Testis (tissue), 3 donors: ENCODE results near the gene HOXC11. TPM values are rescaled to one million over a fixed set of nuclear protein-coding genes. Genes with fewer than 3 reads are reported as not detected.

Experiments
- DNase-seq: peaks from one replicate; pipeline ENCODE4 v3.0.0-alpha.2; 2019
- H3K27ac ChIP-seq, 2 donors: fragments of 200-600 bp; sonication (generic); one replicate each; pipeline ENCODE4 v1.5.1; 2019
- H3K27me3 ChIP-seq: fragments of 200-600 bp; sonication (generic); one replicate; pipeline ENCODE4 v1.5.1; 2019
- H3K36me3 ChIP-seq: fragments of 200-600 bp; sonication (generic); one replicate; pipeline ENCODE4 v1.5.1; 2017; ENCODE audit warnings: low read depth; ENCODE audit errors: missing control alignments
- H3K4me1 ChIP-seq: fragments of 200-600 bp; sonication (generic); one replicate; pipeline ENCODE4 v1.5.1; 2019
- H3K4me3 ChIP-seq, 2 donors: fragments of 200-600 bp; sonication (generic); one replicate each; pipeline ENCODE4 v1.5.1; 2017 to 2019
- H3K9me3 ChIP-seq: fragments of 200-600 bp; sonication (generic); one replicate; pipeline ENCODE4 v1.5.1; 2017
- CTCF ChIP-seq, 3 experiments: fragments of 450-650 bp in 2 of 3; fragments of 200-600 bp in 1 of 3; sonication (generic) in 1 of 3; IDR thresholded peaks; one replicate each; pipeline ENCODE4 v1.5.1; 2016 to 2019; ENCODE audit warnings: antibody characterized with exemption in 3 of 3, mild to moderate bottlenecking in 2 of 3, moderate library complexity in 1 of 3
- POLR2A ChIP-seq: fragments of 450-650 bp; IDR thresholded peaks from one replicate; pipeline ENCODE4 v1.6.1; 2017; ENCODE audit warnings: antibody characterized with exemption, mild to moderate bottlenecking, moderate library complexity
- WGBS, 2 donors: methylation state at CpG; one replicate each; pipeline ENCODE4 v1.1.5; 2018; 5-methylcytosine and 5-hydroxymethylcytosine counted together
- intact Hi-C: fragments of 100-400 bp; cut with DNase I; formaldehyde crosslinking; loops from one replicate; pipeline ENCODE4 v1.15.1; 2023; ENCODE audit warnings: low total_unique reads
- polyA plus RNA-seq: library from polyadenylated mRNA; stranded (reverse); fragments of 350-450 nt; fragmentation: Illumina TruSeq; extraction: RNeasy Lipid Tissue Mini Kit (QIAGEN cat#74804); gene quantifications from one replicate; pipeline ENCODE4 v1.2.3, GENCODE V29; 2014; ENCODE audit warnings: low read depth, low replicate concordance; ENCODE audit not compliant: insufficient read depth
- total RNA-seq, 2 donors: library from RNA; depleted of rRNA; stranded (reverse); fragments of >200 nt; gene quantifications; one replicate each; pipeline ENCODE4 v1.2.3, GENCODE V29; 2016

The HOXC11 gene
- total and polyA plus RNA-seq, 3 donors from 2014 or later: 0.18 to 1.1 (median 0.25) TPM

- no peak overlapping the region for H3K27ac ChIP-seq
- intact Hi-C loops: no loop called here
- no peaks in the 10 kb centered on the region for H3K4me1 ChIP-seq
- WGBS, 2 donors: 25 to 39% methylated on average over 4 of the region's 4 CpGs
- no peaks in the 10 kb centered on the region for H3K27me3 ChIP-seq
- H3K9me3 ChIP-seq: no peaks in the 10 kb centered on the region
- TF ChIP-seq POLR2A (no peak), CTCF (IDR thresholded peaks at IDR 0.05) (no peak)
- DNase-seq: no peak
- no peak overlapping the region for H3K4me3 ChIP-seq
- H3K36me3 ChIP-seq: no peaks in the 10 kb centered on the region
These were observed 43.4 kb upstream of the HOXC11 start for GRCh38 chr12:53929527-53929926.

GRCh38 chr12:53930591-53931255 lies 42.2 kb upstream of the HOXC11 start:
- no peaks in the 10 kb centered on the region for H3K36me3 ChIP-seq
- H3K9me3 ChIP-seq: no peaks in the 10 kb centered on the region
- no peak for DNase-seq
- H3K27me3 ChIP-seq: no peaks in the 10 kb centered on the region
- peak overlapping the region in 1 of 2 donors; percentile 5 for H3K4me3 ChIP-seq
- TF ChIP-seq POLR2A: no peak
- TF ChIP-seq CTCF (IDR thresholded peaks at IDR 0.05): no peak
- no peak overlapping the region for H3K27ac ChIP-seq
- 5 to 6% methylated on average over 30 of the region's 30 CpGs for WGBS, 2 donors
- intact Hi-C loops: no loop called here
- no peaks in the 10 kb centered on the region for H3K4me1 ChIP-seq

- intact Hi-C loops: no loop called here
- no peak overlapping the region for H3K4me3 ChIP-seq
- H3K27ac ChIP-seq: no peak overlapping the region
- H3K9me3 ChIP-seq: no peaks in the 10 kb centered on the region
- WGBS, 2 donors: 53 to 64% methylated on average over 4 of the region's 4 CpGs
- H3K4me1 ChIP-seq: no peaks in the 10 kb centered on the region
- DNase-seq: no peak
- H3K36me3 ChIP-seq: no peaks in the 10 kb centered on the region
- TF ChIP-seq POLR2A (no peak), CTCF (IDR thresholded peaks at IDR 0.05) (no peak)
- H3K27me3 ChIP-seq: peaks cover 6% of the 10 kb centered on the region
These were observed 40.9 kb upstream of the HOXC11 start for GRCh38 chr12:53931844-53932581.

- Histone ChIP-seq H3K4me1 (no peaks in the 10 kb centered on the region), H3K27me3 (peaks cover 8% of the 10 kb centered on the region), H3K36me3 (no peaks in the 10 kb centered on the region), H3K4me3 (no peak overlapping the region), H3K27ac (no peak overlapping the region), H3K9me3 (no peaks in the 10 kb centered on the region)
- WGBS, 2 donors: 63 to 74% methylated on average over 4 of the region's 4 CpGs
- DNase-seq: no peak
- no peak for TF ChIP-seq CTCF (IDR thresholded peaks at IDR 0.05)
- TF ChIP-seq POLR2A: no peak
- intact Hi-C loops: no loop called here
These were observed 40.0 kb upstream of the HOXC11 start for GRCh38 chr12:53932915-53933314.
